Stimulated activated CD4-positive, alpha-beta T cell treated with anti-CD3 and anti-CD28 coated beads, Interleukin-4, amount 100 ng/mL, for 48 hours (primary cell): ENCODE measurements around the gene NEDD1.

Experiments used
- DNase-seq, 2 donors: peaks; one replicate each; pipeline ENCODE4 v3.0.0-alpha.2; 2020; ENCODE audit warnings: low read depth in 2 of 2

Gene NEDD1, protein sequence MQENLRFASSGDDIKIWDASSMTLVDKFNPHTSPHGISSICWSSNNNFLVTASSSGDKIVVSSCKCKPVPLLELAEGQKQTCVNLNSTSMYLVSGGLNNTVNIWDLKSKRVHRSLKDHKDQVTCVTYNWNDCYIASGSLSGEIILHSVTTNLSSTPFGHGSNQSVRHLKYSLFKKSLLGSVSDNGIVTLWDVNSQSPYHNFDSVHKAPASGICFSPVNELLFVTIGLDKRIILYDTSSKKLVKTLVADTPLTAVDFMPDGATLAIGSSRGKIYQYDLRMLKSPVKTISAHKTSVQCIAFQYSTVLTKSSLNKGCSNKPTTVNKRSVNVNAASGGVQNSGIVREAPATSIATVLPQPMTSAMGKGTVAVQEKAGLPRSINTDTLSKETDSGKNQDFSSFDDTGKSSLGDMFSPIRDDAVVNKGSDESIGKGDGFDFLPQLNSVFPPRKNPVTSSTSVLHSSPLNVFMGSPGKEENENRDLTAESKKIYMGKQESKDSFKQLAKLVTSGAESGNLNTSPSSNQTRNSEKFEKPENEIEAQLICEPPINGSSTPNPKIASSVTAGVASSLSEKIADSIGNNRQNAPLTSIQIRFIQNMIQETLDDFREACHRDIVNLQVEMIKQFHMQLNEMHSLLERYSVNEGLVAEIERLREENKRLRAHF

DNA sequence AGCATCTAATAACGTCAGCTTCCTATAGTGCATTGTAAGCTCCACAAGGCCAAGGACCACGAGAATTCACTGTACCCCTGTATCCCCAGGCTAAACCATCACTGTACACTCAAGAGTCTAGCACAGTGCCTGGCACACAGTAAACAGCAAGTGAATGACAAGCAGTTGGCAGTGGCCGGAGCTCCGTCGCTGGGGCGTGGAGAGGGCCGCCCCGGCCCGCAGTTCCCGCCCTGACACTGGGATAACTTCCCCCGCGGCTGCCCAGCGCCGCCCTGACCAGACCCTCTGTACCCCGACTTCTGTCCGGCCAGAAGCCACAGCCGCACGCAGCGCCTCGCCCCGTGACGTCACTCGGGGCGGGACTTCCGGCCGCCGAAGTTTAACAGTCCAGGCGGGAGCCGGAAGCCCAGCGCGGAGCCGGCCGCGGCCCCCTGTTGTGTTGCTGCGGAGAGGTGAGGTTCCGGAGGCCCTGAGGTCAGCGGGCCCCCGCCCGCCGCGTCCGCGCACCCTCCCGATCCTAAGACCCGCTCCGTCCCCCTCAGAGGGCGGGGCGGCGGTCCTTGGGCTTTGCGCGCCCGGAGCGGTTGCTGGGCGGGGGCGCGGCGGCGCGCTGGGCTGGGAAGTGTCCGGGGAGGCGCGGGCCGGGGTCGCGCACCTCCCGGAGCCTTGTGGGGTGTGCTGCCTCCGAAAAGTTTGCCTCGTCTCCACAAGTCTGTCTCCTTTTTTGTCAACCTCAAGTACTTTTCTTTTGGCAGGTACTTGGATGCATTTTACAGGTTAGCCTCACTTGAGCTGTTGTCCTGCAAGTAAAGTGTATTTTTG, at the start of gene NEDD1:
NEDD1 (plus strand) TSS at position 409 of the 822 bp plus-strand sequence. CDS start 2,503 bp downstream, outside the sequence.
- peak; percentile 74 to 79 for DNase-seq

- DNase-seq: no peak
Observed at GRCh38 chr12:96858162-96858561, 48.9 kb upstream of the NEDD1 start.

GRCh38 chr12:96861656-96862055, 45.4 kb upstream of the NEDD1 start:
- no peak for DNase-seq

DNA sequence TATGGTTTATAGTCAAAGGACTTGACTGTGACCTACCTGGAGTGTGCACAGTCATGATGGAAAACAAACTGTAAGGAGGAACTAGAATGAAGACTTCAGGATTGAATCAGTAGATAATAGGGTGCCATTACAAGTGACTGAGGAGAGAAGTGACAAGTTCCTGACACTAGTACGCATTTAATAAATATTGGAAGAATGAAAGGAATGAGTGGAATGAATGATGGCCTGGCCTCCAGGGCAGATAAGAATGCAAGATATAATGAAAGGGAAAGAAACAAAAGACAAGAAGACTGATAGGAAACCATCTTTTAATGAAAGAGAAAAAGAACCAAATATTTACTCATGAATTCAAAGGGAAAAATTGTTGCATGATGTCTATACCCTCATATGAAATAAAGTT, 44.7 kb upstream of the NEDD1 start:
- DNase-seq: no peak

DNA sequence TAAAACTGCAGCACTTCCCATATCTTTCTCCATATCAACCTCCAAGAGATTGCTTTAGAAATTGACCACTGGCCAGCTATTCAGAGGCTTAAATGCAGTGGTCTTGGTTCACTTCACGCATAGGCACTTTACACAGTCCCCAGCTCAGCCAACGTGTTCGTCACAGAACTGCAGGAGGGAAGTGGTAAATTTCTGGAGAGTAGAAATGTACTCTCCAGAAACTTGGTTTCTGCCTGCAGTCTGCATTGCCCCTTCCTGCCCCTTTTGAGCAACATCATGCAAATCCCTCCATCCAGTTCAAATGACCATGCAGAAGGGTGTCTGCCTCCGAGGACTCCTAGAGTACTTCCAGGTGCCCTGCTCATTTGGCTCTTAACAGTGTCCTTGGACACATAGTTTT, 42.7 kb upstream of the NEDD1 start:
- DNase-seq: no peak

DNA sequence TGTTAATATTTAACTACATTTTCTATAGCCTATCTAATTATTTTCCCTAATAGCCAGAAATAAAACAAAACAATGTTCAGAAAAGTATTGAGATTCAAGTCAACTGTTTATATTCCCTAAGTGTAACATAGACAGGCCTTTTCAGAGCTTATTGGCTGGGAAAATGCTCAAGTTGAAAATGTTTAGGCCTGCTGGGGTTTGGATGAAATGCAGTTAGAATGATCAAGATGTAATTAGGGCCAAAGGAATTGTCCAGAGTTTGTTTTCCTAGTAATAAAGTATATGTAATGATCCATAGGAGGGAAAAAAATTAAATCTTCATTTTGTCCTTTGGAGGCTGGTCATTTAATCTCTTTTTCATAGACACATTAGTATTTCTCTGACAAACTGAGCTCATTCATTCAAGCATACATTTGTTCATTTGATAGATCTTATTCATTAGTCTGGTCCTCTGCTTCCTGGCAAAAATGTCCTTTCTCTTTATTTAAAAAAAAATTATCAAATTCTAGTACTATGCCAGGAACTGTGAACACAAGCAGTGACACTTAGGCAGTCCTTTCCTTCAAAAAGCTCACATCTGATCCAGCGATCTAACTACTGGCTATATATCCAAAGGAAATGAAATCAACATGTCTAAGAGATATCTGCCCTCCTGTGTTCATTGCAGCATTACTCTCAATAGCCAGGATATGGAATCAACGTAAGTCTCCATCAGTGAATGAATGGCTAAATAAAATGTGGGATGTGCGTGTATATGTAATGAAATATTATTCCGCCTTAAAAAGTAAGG, 40.1 kb upstream of the NEDD1 start:
- DNase-seq: no peak

DNA sequence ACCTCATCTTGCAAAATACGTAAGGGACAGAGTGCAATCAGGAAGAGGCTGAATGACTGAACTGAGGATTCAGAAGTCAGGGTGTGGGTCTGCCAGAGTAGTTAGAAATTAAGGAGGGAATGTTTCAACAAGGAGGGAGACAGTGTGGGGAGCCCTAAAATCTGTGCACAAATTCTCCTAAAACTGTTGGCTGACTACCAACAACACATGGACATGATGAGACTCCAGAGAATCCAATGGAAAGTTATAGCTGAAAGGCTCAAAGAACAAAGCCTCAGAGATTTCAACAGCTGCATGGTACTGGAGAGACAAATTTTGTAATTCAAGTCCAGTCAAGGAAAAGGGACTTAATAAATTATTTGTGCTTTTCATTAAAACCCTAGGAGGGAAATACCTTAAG, 36.1 kb upstream of the NEDD1 start:
- DNase-seq: no peak

DNA sequence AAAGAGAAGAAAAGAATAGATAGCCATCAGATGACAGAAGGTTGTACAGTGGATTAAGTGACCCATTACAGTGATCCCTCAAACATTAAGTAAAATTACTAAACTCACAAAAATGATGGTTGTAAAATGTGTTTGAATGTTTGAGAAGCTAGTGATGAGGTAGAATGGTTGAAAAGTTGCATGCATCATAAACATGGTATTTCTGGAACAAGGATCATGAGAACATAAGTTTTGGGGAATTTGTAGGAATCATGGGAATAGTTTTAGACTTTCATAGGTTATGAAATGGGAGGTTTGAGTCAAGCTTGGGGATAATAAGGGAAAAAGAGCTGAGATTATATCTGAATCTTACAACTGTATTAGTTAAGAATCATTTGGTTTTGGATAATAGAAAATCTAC, 34.1 kb upstream of the NEDD1 start:
- no peak for DNase-seq

DNA sequence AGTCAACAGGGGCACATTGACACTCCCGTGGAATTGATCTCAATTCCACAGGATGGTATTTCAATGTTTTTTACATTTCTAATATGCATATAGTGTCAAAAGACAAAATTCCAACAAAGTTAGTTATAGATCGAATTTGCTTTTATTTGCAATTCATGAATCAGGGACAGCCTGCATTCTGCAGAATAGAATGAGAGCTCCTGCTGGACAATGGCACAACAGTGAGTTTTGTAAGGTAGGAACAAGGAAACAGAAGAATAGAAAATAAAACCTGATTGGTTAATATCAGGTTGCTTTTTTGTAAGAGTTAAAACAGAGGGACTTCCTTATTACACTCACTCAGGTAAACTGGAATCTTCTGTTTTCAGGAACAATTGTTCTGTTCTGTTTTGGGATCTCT, 32.8 kb upstream of the NEDD1 start:
- no peak for DNase-seq

GRCh38 chr12:96876966-96877365, 30.1 kb upstream of the NEDD1 start:
- no peak for DNase-seq

DNA sequence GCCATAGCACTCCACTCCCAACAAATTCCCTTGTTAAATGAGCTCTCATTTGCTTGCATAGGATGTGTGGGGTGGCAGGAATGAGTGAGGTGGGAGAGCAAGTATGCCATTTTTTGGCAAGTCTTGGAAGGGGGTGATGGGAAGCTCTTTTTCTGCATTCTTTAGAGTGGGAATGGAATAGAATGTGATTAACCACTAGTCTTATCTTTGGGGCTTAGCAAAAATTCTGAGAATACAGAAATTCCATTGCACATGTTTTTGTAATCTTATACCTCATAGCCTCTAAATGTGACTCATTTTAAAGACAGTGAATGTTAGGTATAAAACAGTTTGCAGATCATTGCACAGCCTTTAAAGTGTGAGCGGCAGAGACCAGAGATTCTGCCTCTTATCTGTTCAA, 28.4 kb upstream of the NEDD1 start:
- no peak for DNase-seq

GRCh38 chr12:96879301-96879700, 27.8 kb upstream of the NEDD1 start:
- DNase-seq: no peak

DNA sequence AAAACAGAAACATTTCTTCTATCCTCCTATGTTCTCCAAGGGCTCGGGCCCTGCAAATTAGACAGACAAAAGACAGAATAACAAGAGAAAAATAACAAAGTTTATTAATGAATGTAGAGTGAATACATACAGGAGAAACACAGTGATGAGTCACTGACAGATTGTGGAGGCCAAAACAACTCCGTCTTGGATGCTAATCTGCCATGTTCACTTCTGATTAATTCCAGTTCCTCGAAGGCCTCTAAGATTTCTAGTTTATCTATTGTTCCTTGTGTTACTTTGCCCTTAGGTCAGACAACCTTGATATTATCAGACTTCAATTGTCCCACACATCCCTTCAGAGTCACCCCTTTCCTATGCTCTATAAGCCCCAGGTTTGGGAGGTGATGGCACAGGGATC, 26.8 kb upstream of the NEDD1 start:
- no peak for DNase-seq

DNA sequence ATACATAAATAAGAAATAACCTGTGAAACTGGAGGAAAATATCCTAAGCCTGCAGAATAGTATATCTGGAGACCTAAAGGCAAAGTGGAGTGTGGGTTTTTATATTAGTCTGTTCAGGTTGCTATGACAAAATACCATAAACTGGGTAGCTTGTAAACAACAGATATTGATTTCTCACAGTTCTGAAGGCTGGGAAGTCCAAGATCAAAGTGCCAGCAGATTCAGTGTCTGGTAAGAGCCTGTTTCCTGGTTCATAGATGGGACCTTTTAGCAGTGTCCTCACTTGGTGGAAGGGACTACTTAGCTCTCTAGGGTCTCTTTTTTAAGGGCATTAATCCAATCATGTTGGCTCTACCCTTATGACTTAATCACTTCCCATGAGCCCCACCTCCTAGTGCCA, 25.4 kb upstream of the NEDD1 start:
- no peak for DNase-seq

GRCh38 chr12:96882862-96883261, 24.2 kb upstream of the NEDD1 start:
- no peak for DNase-seq

- DNase-seq: no peak
Observed at GRCh38 chr12:96883571-96883970, 23.5 kb upstream of the NEDD1 start.

- no peak for DNase-seq
Observed at GRCh38 chr12:96886998-96887677, 19.9 kb upstream of the NEDD1 start.

DNA sequence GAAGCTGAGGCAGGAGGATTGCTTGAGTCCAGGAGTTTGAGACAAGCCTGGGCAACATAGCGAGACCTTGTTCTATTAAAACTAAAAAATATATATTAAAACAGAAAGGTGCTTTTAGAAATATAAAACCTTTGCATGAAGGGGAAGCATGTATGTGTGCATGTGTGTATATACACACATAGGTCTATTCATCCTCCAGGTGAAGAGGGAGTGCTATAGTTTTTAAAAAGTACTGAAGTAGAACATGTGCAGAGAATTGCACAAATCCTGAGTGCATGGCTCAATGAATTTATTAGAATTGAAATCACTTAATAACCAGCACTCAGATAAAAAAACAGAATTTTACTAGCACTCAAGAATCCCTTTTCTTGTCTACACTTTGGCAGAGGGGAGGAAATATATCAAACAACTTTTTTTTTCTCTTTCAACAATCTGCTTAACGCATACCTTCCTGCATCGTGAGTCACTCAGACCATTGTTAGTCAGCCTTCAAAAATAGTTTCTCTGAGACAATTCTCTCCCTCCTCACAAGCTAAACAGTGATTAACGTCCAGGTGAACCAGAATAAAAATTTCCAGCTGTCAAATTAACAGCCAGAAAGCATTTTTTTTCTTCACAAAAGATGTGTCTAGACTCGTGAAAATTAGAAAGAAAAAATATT, 17.7 kb upstream of the NEDD1 start:
- no peak for DNase-seq

GRCh38 chr12:96890331-96890730, 16.7 kb upstream of the NEDD1 start:
- DNase-seq: no peak

- no peak for DNase-seq
Observed at GRCh38 chr12:96892104-96892503, 15.0 kb upstream of the NEDD1 start.

DNA sequence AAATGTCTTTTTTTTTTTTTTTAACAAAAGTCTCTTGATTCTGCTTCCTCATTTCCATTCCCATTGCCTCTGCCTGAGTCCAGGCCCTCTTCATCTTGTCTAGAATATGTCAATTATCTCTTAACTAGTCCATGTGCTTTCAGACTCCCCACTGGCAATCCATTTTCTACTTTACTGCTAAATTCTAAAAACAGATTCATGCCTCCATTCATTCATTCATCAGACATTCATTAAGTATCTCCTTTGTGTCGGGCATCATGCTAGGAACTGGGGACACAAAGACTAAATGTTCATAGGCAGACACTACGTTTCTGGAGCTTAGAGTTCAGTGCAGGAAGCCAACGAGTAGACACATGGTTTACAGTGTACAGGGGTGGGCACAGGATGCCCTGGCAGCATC, 9.6 kb upstream of the NEDD1 start:
- no peak for DNase-seq
